Ascending aorta (tissue), 2 donors: ENCODE data around the gene BUB1. TPM values are rescaled to one million over a fixed set of nuclear protein-coding genes. Genes with fewer than 3 reads are reported as not detected.
A peak's percentile ranks its signal among the peaks of the same experiment; 100 is the strongest.

Experiments
- DNase-seq, 2 donors: peaks; one replicate each; pipeline ENCODE4 v3.0.0-alpha.2; 2019; ENCODE audit warnings: low spot score in 2 of 2
- H3K27ac ChIP-seq, 2 donors: fragments of 200-600 bp; sonication (generic); one replicate each; pipeline ENCODE4 v1.5.1; 2016 to 2017; ENCODE audit warnings: mild to moderate bottlenecking in 1 of 2
- H3K27me3 ChIP-seq: fragments of 200-600 bp; sonication (generic); one replicate; pipeline ENCODE4 v1.5.1; 2017
- H3K36me3 ChIP-seq, 2 donors: fragments of 200-600 bp; sonication (generic); one replicate each; pipeline ENCODE4 v1.5.1; 2016
- H3K4me1 ChIP-seq, 2 donors: fragments of 200-600 bp; sonication (generic); one replicate each; pipeline ENCODE4 v1.5.1; 2016 to 2017; ENCODE audit warnings: mild to moderate bottlenecking in 1 of 2
- H3K4me3 ChIP-seq, 2 donors: fragments of 200-600 bp; sonication (generic); one replicate each; pipeline ENCODE4 v1.5.1; 2016 to 2017; ENCODE audit warnings: mild to moderate bottlenecking in 1 of 2
- H3K9me3 ChIP-seq, 2 donors: fragments of 200-600 bp; sonication (generic); one replicate each; pipeline ENCODE4 v1.5.1; 2016
- intact Hi-C: fragments of 100-400 bp; cut with DNase I; formaldehyde crosslinking; loops from one replicate; pipeline ENCODE4 v1.15.1; 2023
- total RNA-seq: library from RNA; depleted of rRNA; stranded (reverse); fragments of >200 nt; gene quantifications from one replicate; pipeline ENCODE4 v1.1.0, GENCODE V29; 2016
- TF ChIP-seq, protein P1 (sequence below), 3 experiments: fragments of 200-600 bp in 2 of 3; fragments of 450-650 bp in 1 of 3; sonication (generic) in 2 of 3; IDR thresholded peaks; one replicate each; pipeline ENCODE4 v1.5.1; 2016 to 2019; ENCODE audit warnings: antibody characterized with exemption in 3 of 3, mild to moderate bottlenecking in 1 of 3, moderate library complexity in 1 of 3

The BUB1 gene
- total RNA-seq, 1 donor from 2014 or later, result not detected

- Histone ChIP-seq H3K27me3 (no peaks in the 10 kb centered on the region), H3K36me3 (no peaks in the 10 kb centered on the region), H3K27ac (peak overlapping the region; percentile 79 to 92), H3K4me3 (peak overlapping the region; percentile 63 to 83), H3K9me3 (no peaks in the 10 kb centered on the region), H3K4me1 (peaks cover 0 to 6% of the 10 kb centered on the region in 2 donors)
- TF ChIP-seq, protein P1, sequence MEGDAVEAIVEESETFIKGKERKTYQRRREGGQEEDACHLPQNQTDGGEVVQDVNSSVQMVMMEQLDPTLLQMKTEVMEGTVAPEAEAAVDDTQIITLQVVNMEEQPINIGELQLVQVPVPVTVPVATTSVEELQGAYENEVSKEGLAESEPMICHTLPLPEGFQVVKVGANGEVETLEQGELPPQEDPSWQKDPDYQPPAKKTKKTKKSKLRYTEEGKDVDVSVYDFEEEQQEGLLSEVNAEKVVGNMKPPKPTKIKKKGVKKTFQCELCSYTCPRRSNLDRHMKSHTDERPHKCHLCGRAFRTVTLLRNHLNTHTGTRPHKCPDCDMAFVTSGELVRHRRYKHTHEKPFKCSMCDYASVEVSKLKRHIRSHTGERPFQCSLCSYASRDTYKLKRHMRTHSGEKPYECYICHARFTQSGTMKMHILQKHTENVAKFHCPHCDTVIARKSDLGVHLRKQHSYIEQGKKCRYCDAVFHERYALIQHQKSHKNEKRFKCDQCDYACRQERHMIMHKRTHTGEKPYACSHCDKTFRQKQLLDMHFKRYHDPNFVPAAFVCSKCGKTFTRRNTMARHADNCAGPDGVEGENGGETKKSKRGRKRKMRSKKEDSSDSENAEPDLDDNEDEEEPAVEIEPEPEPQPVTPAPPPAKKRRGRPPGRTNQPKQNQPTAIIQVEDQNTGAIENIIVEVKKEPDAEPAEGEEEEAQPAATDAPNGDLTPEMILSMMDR (IDR thresholded peaks at IDR 0.05), result no peak
- DNase-seq, result peak in 1 of 2 donors; percentile 63
- intact Hi-C loops, result loop anchor here (2.0 to 5.0 kb wide), 2 partner anchors 39 to 76 kb away; no protein-coding TSS in a partner anchor
Observed at GRCh38 chr2:110678457-110679336, 834 bp upstream of the BUB1 start.

DNA sequence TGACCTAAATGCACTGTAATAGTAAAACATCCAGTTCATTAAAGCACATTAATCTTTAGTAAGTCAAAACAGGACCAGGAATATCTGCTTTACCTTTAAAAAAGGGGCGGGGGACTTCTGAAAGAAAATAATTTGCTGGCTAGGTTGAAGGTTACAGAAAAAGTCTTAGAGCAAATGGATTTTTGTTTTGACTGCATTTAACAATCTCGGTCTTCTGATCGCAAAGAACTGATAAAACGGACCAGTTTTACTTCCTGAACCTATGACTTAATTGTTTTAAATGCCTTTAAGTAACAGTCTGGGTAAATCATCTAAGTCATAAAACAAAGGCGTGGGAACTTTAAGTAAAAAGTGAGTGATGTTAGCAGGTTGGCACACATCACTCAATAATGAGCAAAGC, 783 bp downstream of the BUB1 start:
- H3K27ac ChIP-seq, result no peak overlapping the region
- TF ChIP-seq, protein P1 (IDR thresholded peaks at IDR 0.05), result no peak
- no peaks in the 10 kb centered on the region for H3K36me3 ChIP-seq
- no peaks in the 10 kb centered on the region for H3K9me3 ChIP-seq
- H3K4me1 ChIP-seq, result peaks cover 0 to 6% of the 10 kb centered on the region in 2 donors
- intact Hi-C loops, result loop anchor here (5.0 kb wide), 1 partner anchor 40 kb away; no protein-coding TSS in a partner anchor
- no peak overlapping the region for H3K4me3 ChIP-seq
- no peaks in the 10 kb centered on the region for H3K27me3 ChIP-seq
- DNase-seq, result no peak

DNA sequence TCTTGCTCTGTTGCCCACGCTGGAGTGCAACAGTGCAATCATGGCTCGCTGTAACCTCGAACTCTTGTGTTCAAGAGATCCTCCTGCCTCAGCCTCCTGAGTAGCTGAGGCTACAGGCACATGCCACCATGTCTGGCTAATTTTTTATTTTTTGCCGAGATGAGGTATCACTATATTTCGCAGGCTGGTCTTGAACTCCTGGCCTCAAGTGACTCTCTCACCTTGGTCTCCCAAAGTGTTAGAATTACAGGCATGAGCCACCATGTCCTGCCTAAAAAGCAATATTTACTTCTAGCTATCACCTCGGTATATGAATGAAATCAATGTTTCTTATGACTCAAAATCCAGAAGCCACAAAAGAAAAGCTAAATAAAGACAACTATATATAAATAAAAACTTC, 2.2 kb downstream of the BUB1 start:
- H3K4me3 ChIP-seq, result no peak overlapping the region
- TF ChIP-seq, protein P1 (IDR thresholded peaks at IDR 0.05), result no peak
- no peaks in the 10 kb centered on the region for H3K27me3 ChIP-seq
- H3K9me3 ChIP-seq, result no peaks in the 10 kb centered on the region
- H3K27ac ChIP-seq, result no peak overlapping the region
- H3K4me1 ChIP-seq, result peaks cover 0 to 6% of the 10 kb centered on the region in 2 donors
- no peak for DNase-seq
- no peaks in the 10 kb centered on the region for H3K36me3 ChIP-seq
- intact Hi-C loops, result loop anchor here (5.0 kb wide), 1 partner anchor 42 kb away; no protein-coding TSS in a partner anchor

GRCh38 chr2:110674620-110675555, 3.0 kb downstream of the BUB1 start:
- no peak for DNase-seq
- H3K4me1 ChIP-seq, result peaks cover 0 to 6% of the 10 kb centered on the region in 2 donors

GRCh38 chr2:110673201-110673600, 4.7 kb downstream of the BUB1 start:
- intact Hi-C loops, result no loop called here
- no peaks in the 10 kb centered on the region for H3K36me3 ChIP-seq

More at GRCh38 chr2:110674620-110675555, 3.0 kb downstream of the BUB1 start:
- Histone ChIP-seq H3K9me3 (no peaks in the 10 kb centered on the region), H3K36me3 (no peaks in the 10 kb centered on the region), H3K27ac (no peak overlapping the region), H3K27me3 (no peaks in the 10 kb centered on the region), H3K4me3 (no peak overlapping the region)
- TF ChIP-seq, protein P1 (IDR thresholded peaks at IDR 0.05), result no peak
- intact Hi-C loops, result loop anchor here (5.0 kb wide), 1 partner anchor 42 kb away; no protein-coding TSS in a partner anchor

More at GRCh38 chr2:110673201-110673600, 4.7 kb downstream of the BUB1 start:
- Histone ChIP-seq H3K27ac (no peak overlapping the region), H3K4me1 (peaks cover 0 to 4% of the 10 kb centered on the region in 2 donors), H3K27me3 (no peaks in the 10 kb centered on the region), H3K4me3 (no peak overlapping the region), H3K9me3 (no peaks in the 10 kb centered on the region)
- no peak for DNase-seq
- TF ChIP-seq, protein P1 (IDR thresholded peaks at IDR 0.05), result no peak
